H9 (cell line): ENCODE data around the gene TMEM220. TPM values are rescaled to one million over a fixed set of nuclear protein-coding genes. Genes with fewer than 3 reads are reported as not detected.
A peak's percentile ranks its signal among the peaks of the same experiment; 100 is the strongest.

Experiments used
- DNase-seq: peaks from one replicate; pipeline ENCODE4 v3.0.0-alpha.2; 2017
- H2AFZ ChIP-seq: one replicate; pipeline ENCODE4 v1.6.1; 2013; ENCODE audit warnings: mild to moderate bottlenecking, low read length, control low read depth, moderate library complexity
- H2AK5ac ChIP-seq: 2 replicates; pipeline ENCODE4 v1.6.1; 2013; ENCODE audit warnings: low read length, control low read depth, mixed read lengths; ENCODE audit not compliant: insufficient read length
- H2BK120ac ChIP-seq: one replicate; pipeline ENCODE4 v1.6.1; 2013; ENCODE audit warnings: low read depth, mild to moderate bottlenecking, low read length, control low read depth, inconsistent platforms; ENCODE audit not compliant: poor library complexity, severe bottlenecking
- H2BK12ac ChIP-seq: 2 replicates; pipeline ENCODE4 v1.6.1; 2013; ENCODE audit warnings: low read length, control low read depth, mixed read lengths, low read depth; ENCODE audit not compliant: insufficient read length
- H2BK15ac ChIP-seq: 2 replicates; pipeline ENCODE4 v1.6.1; 2013; ENCODE audit warnings: low read depth, low read length, control low read depth
- H2BK20ac ChIP-seq: one replicate; pipeline ENCODE4 v1.6.1; 2013; ENCODE audit warnings: low read depth, mild to moderate bottlenecking, low read length, control low read depth, inconsistent platforms; ENCODE audit not compliant: poor library complexity, severe bottlenecking
- H2BK5ac ChIP-seq: 2 replicates; pipeline ENCODE4 v1.6.1; 2013; ENCODE audit warnings: low read length, control low read depth, mixed read lengths; ENCODE audit not compliant: insufficient read length
- H3K14ac ChIP-seq: 2 replicates; pipeline ENCODE4 v1.6.1; 2013; ENCODE audit warnings: low read length, control low read depth; ENCODE audit not compliant: insufficient read depth
- H3K18ac ChIP-seq: 2 replicates; pipeline ENCODE4 v1.6.1; 2013; ENCODE audit warnings: low read depth, mild to moderate bottlenecking, mixed read lengths, low read length, control low read depth; ENCODE audit not compliant: insufficient read length
- H3K23ac ChIP-seq: 2 replicates; pipeline ENCODE4 v1.6.1; 2013; ENCODE audit warnings: low read length, control low read depth, mixed read lengths, low read depth; ENCODE audit not compliant: insufficient read length
- H3K23me2 ChIP-seq: 2 replicates; pipeline ENCODE4 v1.6.1; 2013; ENCODE audit warnings: low read depth, mild to moderate bottlenecking, mixed read lengths, low read length, control low read depth; ENCODE audit not compliant: insufficient read length, poor library complexity, severe bottlenecking
- H3K27ac ChIP-seq: 2 replicates; pipeline ENCODE4 v1.5.1; 2013; ENCODE audit warnings: low read length, control low read depth, mixed read lengths, low read depth; ENCODE audit not compliant: insufficient read length
- H3K27me3 ChIP-seq: 2 replicates; pipeline ENCODE4 v1.6.1; 2013; ENCODE audit warnings: low read length, control low read depth, inconsistent platforms; ENCODE audit not compliant: insufficient read depth
- H3K4ac ChIP-seq: 2 replicates; pipeline ENCODE4 v1.6.1; 2013; ENCODE audit warnings: low read depth, mild to moderate bottlenecking, control low read depth, inconsistent platforms, low read length, moderate library complexity
- H3K4me1 ChIP-seq: 2 replicates; pipeline ENCODE4 v1.6.1; 2013; ENCODE audit warnings: low read length, control low read depth, inconsistent platforms; ENCODE audit not compliant: insufficient read depth
- H3K4me2 ChIP-seq: 2 replicates; pipeline ENCODE4 v1.6.1; 2013; ENCODE audit warnings: low read length, control low read depth, mixed read lengths; ENCODE audit not compliant: insufficient read length, insufficient read depth
- H3K56ac ChIP-seq: 2 replicates; pipeline ENCODE4 v1.6.1; 2013; ENCODE audit warnings: low read depth, mild to moderate bottlenecking, mixed read lengths, low read length, control low read depth; ENCODE audit not compliant: insufficient read length
- H3K79me1 ChIP-seq: 2 replicates; pipeline ENCODE4 v1.6.1; 2013; ENCODE audit warnings: low read depth, mild to moderate bottlenecking, moderate library complexity, low read length, control low read depth, inconsistent platforms; ENCODE audit not compliant: insufficient read depth, poor library complexity, severe bottlenecking
- H3K79me2 ChIP-seq: 2 replicates; pipeline ENCODE4 v1.6.1; 2013; ENCODE audit warnings: low read length, control low read depth, inconsistent platforms; ENCODE audit not compliant: insufficient read depth
- H3K9ac ChIP-seq: 2 replicates; pipeline ENCODE4 v1.6.1; 2013; ENCODE audit warnings: low read length, control low read depth, mixed read lengths; ENCODE audit not compliant: insufficient read length; ENCODE audit errors: extremely low read depth
- H3K9me3 ChIP-seq: one replicate; pipeline ENCODE4 v1.6.1; 2013; ENCODE audit warnings: low read depth, low read length, inconsistent platforms; ENCODE audit not compliant: control insufficient read depth
- H3T11ph ChIP-seq: one replicate; pipeline ENCODE4 v1.6.1; 2013; ENCODE audit warnings: mild to moderate bottlenecking, low read length, control low read depth, inconsistent platforms
- H4K20me1 ChIP-seq: one replicate; pipeline ENCODE4 v1.6.1; 2013; ENCODE audit not compliant: control insufficient read depth, insufficient read length, insufficient read depth
- H4K5ac ChIP-seq: 2 replicates; pipeline ENCODE4 v1.6.1; 2013; ENCODE audit warnings: low read depth, mild to moderate bottlenecking, mixed read lengths, low read length, control low read depth; ENCODE audit not compliant: insufficient read length
- H4K8ac ChIP-seq: replicated peaks from 2 replicates; pipeline ENCODE4 v1.6.1; 2013; ENCODE audit warnings: low read length, control low read depth, mixed read lengths, low read depth; ENCODE audit not compliant: insufficient read length
- H4K91ac ChIP-seq: 2 replicates; pipeline ENCODE4 v1.6.1; 2013; ENCODE audit warnings: low read depth, mild to moderate bottlenecking, moderate library complexity, mixed read lengths, low read length, control low read depth; ENCODE audit not compliant: insufficient read length
- H3K27ac Mint-ChIP-seq, 3 experiments: 2 replicates in 2 of 3; 3 replicates in 1 of 3; pipeline ENCODE4 v1.8.0; 2020 to 2021; ENCODE audit warnings: mixed read lengths in 3 of 3, mild to moderate bottlenecking in 1 of 3, moderate library complexity in 1 of 3
- H3K27me3 Mint-ChIP-seq: 2 replicates; pipeline ENCODE4 v1.8.0; 2021; ENCODE audit warnings: low read depth, mild to moderate bottlenecking, moderate library complexity, mixed read lengths
- H3K36me3 Mint-ChIP-seq, 3 experiments: 2 replicates in 2 of 3; 3 replicates in 1 of 3; pipeline ENCODE4 v1.8.0; 2020 to 2021; ENCODE audit warnings: low read depth in 3 of 3, mixed read lengths in 3 of 3; ENCODE audit not compliant: insufficient read depth in 1 of 3
- H3K4me1 Mint-ChIP-seq, 2 experiments: 2 replicates each; pipeline ENCODE4 v1.8.0; 2020; ENCODE audit warnings: mixed read lengths in 2 of 2
- H3K4me3 Mint-ChIP-seq, 2 experiments: 2 replicates in 1 of 2; 3 replicates in 1 of 2; pipeline ENCODE4 v1.8.0; 2020 to 2021; ENCODE audit warnings: mild to moderate bottlenecking in 2 of 2, mixed read lengths in 2 of 2, moderate library complexity in 1 of 2
- H3K9me3 Mint-ChIP-seq, 2 experiments: 2 replicates in 1 of 2; 3 replicates in 1 of 2; pipeline ENCODE4 v1.8.0; 2020; ENCODE audit warnings: mild to moderate bottlenecking in 2 of 2, mixed read lengths in 2 of 2, moderate library complexity in 1 of 2
- CTCF ChIP-seq: fragments of 200-600 bp; sonication (generic); conservative IDR thresholded peaks from 3 replicates; pipeline ENCODE4 v1.8.0; 2021; ENCODE audit warnings: antibody characterized with exemption, mild to moderate bottlenecking
- WGBS: extraction: QIAGEN DNeasy Blood & Tissue Kit; methylation state at CpG from one replicate; pipeline ENCODE4 v1.1.7; 2013; ENCODE audit warnings: missing lambda C conversion rate, low lambda C conversion rate, mixed read lengths; ENCODE audit not compliant: insufficient read length; ENCODE audit errors: extremely low coverage; 5-methylcytosine and 5-hydroxymethylcytosine counted together
- total RNA-seq: library from RNA; stranded (reverse); gene quantifications from 2 replicates; pipeline ENCODE4 v1.2.1, GENCODE V29; 2021

The TMEM220 gene
- total RNA-seq, 1 experiment from 2014 or later, result 6.1 TPM

DNA sequence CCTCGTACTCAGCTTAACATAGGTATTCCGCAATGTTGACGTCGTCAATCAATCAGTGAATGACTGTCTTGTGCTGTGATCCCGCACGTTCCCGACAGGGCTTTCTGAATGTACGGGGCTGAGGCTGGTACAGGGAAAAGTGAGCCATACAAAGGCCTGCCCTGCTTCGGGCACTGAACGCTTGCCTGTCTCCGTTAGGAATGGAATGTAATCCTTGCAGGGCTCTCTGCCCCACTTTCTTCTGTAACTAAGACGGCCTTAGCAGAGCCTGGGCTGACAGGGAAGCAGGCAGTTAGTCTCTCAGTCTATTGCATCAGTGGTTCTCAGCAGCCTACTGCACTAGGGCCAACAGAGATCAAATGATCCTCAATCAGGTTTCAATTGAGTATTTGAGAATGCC lies 56.5 kb downstream of the TMEM220 start:
- Histone ChIP-seq H3K27ac (no peak overlapping the region), H4K91ac (no peak overlapping the region), H3K9ac (no peak overlapping the region), H4K8ac (no peak overlapping the region), H4K20me1 (no peaks in the 10 kb centered on the region), H2BK120ac (no peak overlapping the region), H3K27me3 (no peaks in the 10 kb centered on the region), H3K4me2 (no peak overlapping the region), H3K4me1 (no peaks in the 10 kb centered on the region), H3K79me1 (no peaks in the 10 kb centered on the region), H3K14ac (no peak overlapping the region), H3K56ac (no peak overlapping the region), H3K23ac (no peak overlapping the region), H4K5ac (no peak overlapping the region), H3K18ac (no peak overlapping the region), H3K23me2 (no peaks in the 10 kb centered on the region), H2AFZ (no peak overlapping the region), H2BK5ac (no peak overlapping the region), H3K9me3 (no peaks in the 10 kb centered on the region), H2BK12ac (no peak overlapping the region), H3K4ac (no peak overlapping the region), H3T11ph (no peak overlapping the region), H2BK15ac (no peak overlapping the region), H3K79me2 (no peaks in the 10 kb centered on the region), H2AK5ac (no peak overlapping the region), H2BK20ac (no peak overlapping the region)
- peak overlapping the region in 2 of 3 experiments; percentile 49 to 87; a peak in 3 of 7 replicates for H3K27ac Mint-ChIP-seq
- DNase-seq, result no peak
- WGBS, result no CpG with 5 or more reads among the region's 12 CpGs
- peaks cover 3 to 48% (median 24%) of the 10 kb centered on the region in 3 experiments; a peak in 6 of 7 replicates for H3K36me3 Mint-ChIP-seq
- no peaks in the 10 kb centered on the region for H3K27me3 Mint-ChIP-seq
- no peaks in the 10 kb centered on the region for H3K4me1 Mint-ChIP-seq
- no peak overlapping the region for H3K4me3 Mint-ChIP-seq
- no peaks in the 10 kb centered on the region for H3K9me3 Mint-ChIP-seq
- TF ChIP-seq CTCF, result no peak
